Measurements from ENCODE around the gene HEATR5A.
"Not testable (repeated sequence)": the region's sequence is repeated elsewhere in the genome, so short reads cannot be mapped to it uniquely, and the experiment has no call there.

The HEATR5A gene

DNA sequence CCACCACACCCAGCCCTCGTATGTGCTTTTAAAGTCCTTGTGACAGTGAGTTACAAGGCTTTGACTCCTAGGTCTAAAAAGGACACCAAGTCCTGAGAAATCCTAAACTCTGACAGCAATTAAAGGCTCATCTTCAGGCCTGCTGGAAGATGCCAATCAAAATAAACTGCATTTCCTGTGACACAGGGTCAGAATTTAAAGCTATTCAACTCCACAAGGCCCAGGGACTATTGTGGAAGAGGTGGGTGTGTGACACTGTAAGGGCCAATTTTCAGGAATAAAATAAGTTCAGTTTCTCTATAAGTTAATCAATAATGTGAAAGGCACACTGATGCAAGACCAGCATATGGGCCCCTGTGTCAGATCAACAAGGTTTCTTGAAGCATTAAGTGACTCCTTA, 143.3 kb downstream of the HEATR5A start:
- Histone ChIP-seq H3K4me3 (replicated peaks; ENCODE audit: insufficient read depth, low read length) (no peak overlapping the region), H3K27ac (replicated peaks) (no peak overlapping the region), H3K27me3 (ENCODE audit: insufficient read depth, poor library complexity, severe bottlenecking) (no peaks in the 10 kb centered on the region)
- DNase-seq (ENCODE audit: low read depth in 1 of 2, low spot score in 1 of 2) = no peak
- TF ChIP-seq, protein P1, sequence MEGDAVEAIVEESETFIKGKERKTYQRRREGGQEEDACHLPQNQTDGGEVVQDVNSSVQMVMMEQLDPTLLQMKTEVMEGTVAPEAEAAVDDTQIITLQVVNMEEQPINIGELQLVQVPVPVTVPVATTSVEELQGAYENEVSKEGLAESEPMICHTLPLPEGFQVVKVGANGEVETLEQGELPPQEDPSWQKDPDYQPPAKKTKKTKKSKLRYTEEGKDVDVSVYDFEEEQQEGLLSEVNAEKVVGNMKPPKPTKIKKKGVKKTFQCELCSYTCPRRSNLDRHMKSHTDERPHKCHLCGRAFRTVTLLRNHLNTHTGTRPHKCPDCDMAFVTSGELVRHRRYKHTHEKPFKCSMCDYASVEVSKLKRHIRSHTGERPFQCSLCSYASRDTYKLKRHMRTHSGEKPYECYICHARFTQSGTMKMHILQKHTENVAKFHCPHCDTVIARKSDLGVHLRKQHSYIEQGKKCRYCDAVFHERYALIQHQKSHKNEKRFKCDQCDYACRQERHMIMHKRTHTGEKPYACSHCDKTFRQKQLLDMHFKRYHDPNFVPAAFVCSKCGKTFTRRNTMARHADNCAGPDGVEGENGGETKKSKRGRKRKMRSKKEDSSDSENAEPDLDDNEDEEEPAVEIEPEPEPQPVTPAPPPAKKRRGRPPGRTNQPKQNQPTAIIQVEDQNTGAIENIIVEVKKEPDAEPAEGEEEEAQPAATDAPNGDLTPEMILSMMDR (IDR thresholded peaks at IDR 0.05; ENCODE audit: insufficient read depth, low read length) = no peak
- TF ChIP-seq POLR2AphosphoS5 (IDR thresholded peaks at IDR 0.05; ENCODE audit: low read depth) = no peak
- TF ChIP-seq, protein P2, sequence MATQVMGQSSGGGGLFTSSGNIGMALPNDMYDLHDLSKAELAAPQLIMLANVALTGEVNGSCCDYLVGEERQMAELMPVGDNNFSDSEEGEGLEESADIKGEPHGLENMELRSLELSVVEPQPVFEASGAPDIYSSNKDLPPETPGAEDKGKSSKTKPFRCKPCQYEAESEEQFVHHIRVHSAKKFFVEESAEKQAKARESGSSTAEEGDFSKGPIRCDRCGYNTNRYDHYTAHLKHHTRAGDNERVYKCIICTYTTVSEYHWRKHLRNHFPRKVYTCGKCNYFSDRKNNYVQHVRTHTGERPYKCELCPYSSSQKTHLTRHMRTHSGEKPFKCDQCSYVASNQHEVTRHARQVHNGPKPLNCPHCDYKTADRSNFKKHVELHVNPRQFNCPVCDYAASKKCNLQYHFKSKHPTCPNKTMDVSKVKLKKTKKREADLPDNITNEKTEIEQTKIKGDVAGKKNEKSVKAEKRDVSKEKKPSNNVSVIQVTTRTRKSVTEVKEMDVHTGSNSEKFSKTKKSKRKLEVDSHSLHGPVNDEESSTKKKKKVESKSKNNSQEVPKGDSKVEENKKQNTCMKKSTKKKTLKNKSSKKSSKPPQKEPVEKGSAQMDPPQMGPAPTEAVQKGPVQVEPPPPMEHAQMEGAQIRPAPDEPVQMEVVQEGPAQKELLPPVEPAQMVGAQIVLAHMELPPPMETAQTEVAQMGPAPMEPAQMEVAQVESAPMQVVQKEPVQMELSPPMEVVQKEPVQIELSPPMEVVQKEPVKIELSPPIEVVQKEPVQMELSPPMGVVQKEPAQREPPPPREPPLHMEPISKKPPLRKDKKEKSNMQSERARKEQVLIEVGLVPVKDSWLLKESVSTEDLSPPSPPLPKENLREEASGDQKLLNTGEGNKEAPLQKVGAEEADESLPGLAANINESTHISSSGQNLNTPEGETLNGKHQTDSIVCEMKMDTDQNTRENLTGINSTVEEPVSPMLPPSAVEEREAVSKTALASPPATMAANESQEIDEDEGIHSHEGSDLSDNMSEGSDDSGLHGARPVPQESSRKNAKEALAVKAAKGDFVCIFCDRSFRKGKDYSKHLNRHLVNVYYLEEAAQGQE (IDR thresholded peaks at IDR 0.05; ENCODE audit: insufficient replicate concordance, low read depth) = no peak
- TF ChIP-seq SPI1 (IDR thresholded peaks at IDR 0.05; ENCODE audit: borderline replicate concordance, low read depth) = no peak
- TF ChIP-seq GABPA (IDR thresholded peaks at IDR 0.05; ENCODE audit: low read depth) = no peak

DNA sequence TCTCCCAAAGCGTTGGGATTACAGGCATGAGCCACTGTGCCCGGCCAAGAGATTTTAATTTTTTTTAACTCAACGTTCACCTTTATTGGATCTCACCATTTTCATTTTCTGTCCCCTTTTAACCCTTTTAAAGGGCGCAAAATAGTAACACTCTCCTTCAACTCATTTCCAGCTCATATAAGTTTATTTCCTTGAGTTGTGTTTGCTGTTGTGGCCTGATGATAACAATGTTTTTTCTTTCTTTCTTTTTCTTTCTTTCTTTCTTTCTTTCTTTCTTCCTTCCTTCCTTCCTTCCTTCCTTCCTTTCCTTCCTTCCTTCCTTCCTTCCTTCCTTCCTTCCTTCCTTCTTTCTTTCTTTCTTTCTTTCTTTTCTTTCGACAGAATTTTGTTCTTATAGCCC, 143.9 kb downstream of the HEATR5A start:
- not testable (repeated sequence) for H3K27me3 ChIP-seq (ENCODE audit: insufficient read depth, poor library complexity, severe bottlenecking); H3K27ac ChIP-seq (replicated peaks); H3K4me3 ChIP-seq (replicated peaks; ENCODE audit: insufficient read depth, low read length); DNase-seq (ENCODE audit: low read depth in 1 of 2, low spot score in 1 of 2)

DNA sequence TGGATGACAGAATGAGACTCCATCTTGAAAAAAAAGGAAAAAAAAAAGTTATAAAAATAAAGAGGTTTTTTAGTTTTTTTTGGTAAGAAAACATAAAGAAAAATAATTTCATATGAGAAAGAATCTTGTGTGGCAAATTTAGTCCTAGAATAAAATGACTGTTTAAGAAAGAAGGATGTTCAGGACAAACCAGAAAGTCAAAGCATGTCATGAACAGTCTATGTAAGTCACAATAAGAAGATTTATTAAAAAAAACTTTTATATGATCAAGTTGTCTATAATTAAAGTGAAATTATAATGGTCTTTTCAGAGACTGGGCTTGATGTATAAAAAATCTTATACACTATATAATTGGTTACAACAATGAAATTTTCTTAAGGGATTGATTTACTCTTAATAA, 144.6 kb downstream of the HEATR5A start:
- no peak for DNase-seq (ENCODE audit: low read depth in 1 of 2, low spot score in 1 of 2)
- Histone ChIP-seq H3K27me3 (ENCODE audit: insufficient read depth, poor library complexity, severe bottlenecking) (no peaks in the 10 kb centered on the region), H3K27ac (replicated peaks) (no peak overlapping the region), H3K4me3 (replicated peaks; ENCODE audit: insufficient read depth, low read length) (no peak overlapping the region)
- TF ChIP-seq GABPA (IDR thresholded peaks at IDR 0.05; ENCODE audit: low read depth) = no peak
- TF ChIP-seq SPI1 (IDR thresholded peaks at IDR 0.05; ENCODE audit: borderline replicate concordance, low read depth) = no peak
- TF ChIP-seq POLR2AphosphoS5 (IDR thresholded peaks at IDR 0.05; ENCODE audit: low read depth) = no peak
- TF ChIP-seq, protein P1 (IDR thresholded peaks at IDR 0.05; ENCODE audit: insufficient read depth, low read length) = no peak
- TF ChIP-seq, protein P2 (IDR thresholded peaks at IDR 0.05; ENCODE audit: insufficient replicate concordance, low read depth) = no peak

DNA sequence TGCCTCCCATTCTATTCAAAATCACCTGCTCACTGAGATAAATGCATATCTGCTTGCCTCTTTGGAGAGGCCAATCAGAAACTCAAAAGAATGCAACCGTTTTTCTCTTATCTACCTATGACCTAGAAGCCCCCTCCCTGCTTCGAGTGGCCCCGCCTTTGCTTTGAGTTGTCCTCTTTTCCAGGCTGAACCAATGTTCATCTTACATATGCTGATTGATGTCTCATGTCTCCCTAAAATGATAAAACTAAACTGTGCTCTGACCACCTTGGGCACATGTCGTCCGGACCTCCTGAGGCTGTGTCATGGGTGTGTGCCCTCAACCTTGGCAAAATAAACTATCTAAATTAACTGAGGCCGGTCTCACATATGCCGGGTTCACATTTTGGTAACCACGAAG, 148.7 kb downstream of the HEATR5A start:
- TF ChIP-seq SPI1 (IDR thresholded peaks at IDR 0.05; ENCODE audit: borderline replicate concordance, low read depth) = no peak
- TF ChIP-seq, protein P1 (IDR thresholded peaks at IDR 0.05; ENCODE audit: insufficient read depth, low read length) = no peak
- no peak for TF ChIP-seq POLR2AphosphoS5 (IDR thresholded peaks at IDR 0.05; ENCODE audit: low read depth)
- no peak for DNase-seq (ENCODE audit: low read depth in 1 of 2, low spot score in 1 of 2)
- no peaks in the 10 kb centered on the region for H3K27me3 ChIP-seq (ENCODE audit: insufficient read depth, poor library complexity, severe bottlenecking)
- no peak overlapping the region for H3K27ac ChIP-seq (replicated peaks)
- no peak overlapping the region for H3K4me3 ChIP-seq (replicated peaks; ENCODE audit: insufficient read depth, low read length)
